ENCODE data around the gene TSPAN8.
"Not testable (repeated sequence)": the region's sequence is repeated elsewhere in the genome, so short reads cannot be mapped to it uniquely, and the experiment has no call there.

The TSPAN8 gene

DNA sequence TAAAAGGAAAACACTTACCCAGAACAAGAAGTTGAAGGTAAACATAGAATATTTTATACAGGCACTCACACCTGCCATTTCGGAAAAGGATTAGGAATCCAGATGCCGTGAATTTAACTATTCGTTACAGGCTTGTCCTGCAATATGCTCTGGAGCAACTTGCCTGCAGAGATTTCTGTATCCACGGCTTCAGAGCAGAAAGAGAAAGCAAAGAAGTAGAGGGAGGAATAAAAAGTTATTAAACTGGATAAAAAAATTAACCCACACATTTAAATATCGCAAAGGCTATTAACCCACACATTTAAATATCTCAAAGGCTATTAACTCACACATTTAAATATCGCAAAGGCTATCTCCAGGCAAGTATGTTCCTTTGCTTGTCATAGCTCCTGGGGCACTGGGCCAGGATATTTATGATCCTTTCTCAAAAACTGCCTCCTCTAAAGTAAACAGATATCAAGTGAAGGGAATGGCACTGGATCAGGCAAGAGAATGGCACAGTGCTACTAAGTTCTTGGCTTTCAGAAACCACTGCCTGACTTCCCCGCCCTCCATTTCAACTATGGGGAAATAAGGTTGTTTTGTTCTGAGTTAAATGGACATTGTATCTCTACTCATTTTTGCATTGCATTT is at the start of gene TSPAN8:
TSPAN8 (minus strand) TSS at position 399 of the 633 bp plus-strand sequence; CDS start at position 78, 321 bp downstream.
- in situ Hi-C loops (cut with MboI; ENCODE audit: low sequenced_read_pairs) = no loop called here

DNA sequence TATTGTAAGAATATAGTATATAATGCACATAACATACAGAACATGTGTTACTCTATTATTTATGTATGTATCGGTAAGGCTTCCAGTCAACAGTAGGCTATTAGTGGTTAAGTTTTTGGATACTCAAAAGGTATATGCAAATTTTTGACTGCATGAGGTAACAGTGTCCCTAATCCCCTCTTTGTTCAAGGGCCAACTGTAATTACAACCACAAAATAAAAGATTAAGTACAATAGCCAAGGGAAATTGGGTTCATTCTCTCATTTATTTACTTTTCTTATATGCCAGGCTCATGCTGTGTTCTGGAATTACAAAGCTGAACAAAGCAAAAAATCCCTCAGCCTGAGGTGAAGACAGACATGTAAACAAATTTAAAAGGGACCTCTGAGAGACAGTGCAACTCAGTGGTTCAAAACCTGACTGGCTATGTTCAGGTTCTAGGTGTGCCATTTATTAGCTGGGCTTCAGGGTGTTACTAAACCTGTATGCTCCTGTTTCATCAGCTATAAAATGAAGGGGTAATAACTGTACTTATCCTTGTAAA is 43.4 kb upstream of the TSPAN8 start:
- in situ Hi-C loops (cut with MboI; ENCODE audit: low sequenced_read_pairs) = no loop called here

DNA sequence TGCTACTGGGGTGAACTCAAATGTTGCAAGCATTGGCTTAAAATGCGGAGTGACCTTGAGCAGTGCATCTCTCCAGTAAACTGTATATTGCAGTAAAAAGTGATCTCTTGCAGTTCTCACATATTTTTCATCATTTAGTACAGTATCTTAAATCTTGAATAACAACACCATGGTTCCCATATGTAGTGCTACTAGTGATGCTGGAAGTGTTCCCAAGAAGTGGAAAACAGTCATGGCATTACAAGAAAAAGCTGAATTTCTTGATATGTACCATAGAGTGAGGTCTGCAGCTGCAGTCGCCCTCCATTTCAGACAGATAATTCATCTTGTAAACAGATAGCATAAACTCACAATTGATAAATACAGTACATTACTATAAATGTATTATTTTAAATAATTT is 42.9 kb upstream of the TSPAN8 start:
- in situ Hi-C loops (cut with MboI; ENCODE audit: low sequenced_read_pairs) = no loop called here

DNA sequence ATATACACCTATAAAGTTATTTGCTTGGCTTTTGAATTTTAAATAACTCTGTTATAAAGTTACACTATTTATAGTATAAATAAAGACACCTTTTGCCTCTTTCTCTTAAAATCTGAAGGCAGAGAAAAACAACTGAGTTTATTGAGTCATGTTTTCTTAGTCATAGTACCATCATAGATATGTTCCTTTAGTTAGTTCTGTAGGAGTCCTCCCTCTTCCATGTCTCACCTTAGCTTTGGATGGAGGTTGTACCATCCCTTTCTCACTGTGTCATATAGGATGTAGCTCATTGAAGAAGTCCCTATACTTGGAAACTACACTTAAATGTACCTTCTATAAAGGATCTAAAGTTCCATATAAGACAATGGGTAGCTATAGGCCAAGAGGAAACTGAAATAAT is 39.7 kb upstream of the TSPAN8 start:
- in situ Hi-C loops (cut with MboI; ENCODE audit: low sequenced_read_pairs) = no loop called here

DNA sequence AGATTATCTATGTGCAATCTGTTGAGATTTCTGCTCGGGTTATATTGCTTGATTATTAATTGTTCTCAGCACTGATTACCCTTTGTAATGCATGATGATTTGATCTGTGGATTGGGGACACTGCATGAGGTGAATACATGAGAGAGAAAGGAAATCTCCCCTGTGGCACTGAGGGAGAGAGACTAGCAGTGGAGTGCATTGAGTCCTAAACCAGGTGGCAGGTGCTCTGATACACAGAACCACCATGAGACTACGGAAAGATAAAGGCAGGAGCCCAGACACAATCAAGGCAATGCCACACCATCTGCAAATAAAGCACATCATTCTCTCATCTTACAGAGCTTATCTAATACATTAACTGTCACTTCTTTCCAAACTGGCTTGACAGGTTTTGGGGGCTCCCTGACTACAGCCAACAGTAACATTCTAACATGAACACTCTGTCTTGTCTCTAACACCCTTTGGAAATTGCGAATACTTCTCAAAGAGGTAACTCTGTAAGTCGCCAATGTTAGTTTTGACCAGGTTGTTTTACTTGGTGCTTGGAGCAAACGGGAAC is 37.6 kb upstream of the TSPAN8 start:
- in situ Hi-C loops (cut with MboI; ENCODE audit: low sequenced_read_pairs) = no loop called here

DNA sequence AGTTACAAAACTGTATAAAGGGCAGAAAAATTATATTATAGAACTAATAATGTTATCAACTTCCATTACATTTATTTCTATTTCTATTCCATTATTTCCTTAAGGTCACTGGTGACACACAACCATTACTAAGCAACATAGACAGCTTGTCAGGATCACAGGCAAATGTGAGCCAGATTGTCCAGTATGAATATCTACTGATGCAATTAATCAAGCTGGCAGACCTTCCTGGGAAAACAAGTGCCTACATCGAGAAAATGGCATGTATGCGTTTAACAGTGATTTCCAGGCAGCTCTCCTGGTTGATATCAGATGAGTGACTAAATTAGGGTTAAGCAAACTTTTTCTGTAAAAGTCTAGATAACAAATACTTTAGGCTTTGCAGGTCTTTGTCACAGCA is 36.9 kb upstream of the TSPAN8 start:
- in situ Hi-C loops (cut with MboI; ENCODE audit: low sequenced_read_pairs) = no loop called here

DNA sequence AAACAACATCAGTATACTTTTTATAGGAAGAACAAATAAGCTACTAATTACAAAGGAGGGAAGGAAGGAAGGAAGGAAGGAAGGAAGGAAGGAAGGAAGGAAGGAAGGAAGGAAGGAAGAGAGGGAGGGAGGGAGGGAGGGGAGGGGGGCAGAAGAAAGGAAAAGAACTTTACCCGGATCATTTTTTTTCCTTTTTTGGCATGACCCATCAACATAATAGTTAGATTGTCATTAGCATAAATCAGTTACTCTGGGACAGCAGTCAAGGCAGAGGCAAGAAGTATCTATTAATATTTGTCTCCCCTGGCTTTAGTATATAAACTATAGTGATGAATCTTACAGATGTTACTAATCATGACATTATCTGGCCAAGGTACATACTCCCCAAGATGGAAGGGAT is 35.2 kb upstream of the TSPAN8 start:
- in situ Hi-C loops (cut with MboI; ENCODE audit: low sequenced_read_pairs) = no loop called here

DNA sequence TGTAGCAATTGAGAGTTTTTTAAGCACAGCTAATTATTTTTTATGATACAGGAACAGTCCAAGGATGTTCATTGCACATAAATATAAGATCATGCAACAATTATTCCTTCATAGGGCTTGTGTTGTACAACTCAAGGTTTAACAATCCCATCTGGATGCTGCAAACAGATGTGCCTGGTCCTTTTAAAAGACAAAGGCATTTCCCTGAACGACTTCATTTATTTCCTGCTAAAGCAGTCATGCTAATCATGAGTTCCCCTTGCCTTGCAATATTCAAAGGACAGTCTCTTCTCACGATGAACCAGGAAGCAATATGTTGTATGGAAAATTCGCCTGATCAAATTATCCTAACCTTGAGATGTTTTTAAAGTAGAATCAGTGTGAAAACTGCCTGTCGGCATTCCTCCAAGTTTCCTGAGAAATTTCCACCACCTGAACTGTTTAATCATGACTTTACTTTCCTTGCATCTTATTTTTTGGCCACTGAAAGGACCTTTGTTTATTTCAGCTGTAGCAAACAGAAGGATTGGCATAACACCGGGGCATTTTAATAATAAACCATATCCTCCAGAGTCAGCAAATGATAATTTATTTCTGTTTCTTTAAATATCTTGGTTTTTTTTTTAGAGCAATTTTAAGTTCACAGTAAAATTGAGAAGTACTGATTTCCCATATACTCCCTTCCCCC is 33.9 kb upstream of the TSPAN8 start:
- in situ Hi-C loops (cut with MboI; ENCODE audit: low sequenced_read_pairs) = no loop called here

DNA sequence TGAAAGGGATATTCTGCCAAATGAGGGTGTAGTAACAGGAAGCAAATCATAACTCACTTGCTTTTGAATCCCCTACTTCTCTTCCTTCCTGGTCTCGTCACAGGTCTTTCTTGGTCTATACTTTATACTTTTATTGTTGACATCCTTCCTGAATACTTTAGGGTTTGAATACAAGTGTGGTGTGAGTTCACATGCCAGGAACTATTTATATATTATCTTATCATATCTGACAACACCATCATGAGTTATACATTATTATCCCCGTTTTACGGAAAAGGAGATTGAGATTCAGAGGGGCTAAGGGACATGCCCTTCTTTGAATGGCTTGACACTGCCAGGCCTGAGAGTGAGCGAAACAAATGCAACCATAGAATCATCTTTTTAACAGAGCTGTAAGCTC is 33.0 kb upstream of the TSPAN8 start:
- in situ Hi-C loops (cut with MboI; ENCODE audit: low sequenced_read_pairs) = no loop called here

DNA sequence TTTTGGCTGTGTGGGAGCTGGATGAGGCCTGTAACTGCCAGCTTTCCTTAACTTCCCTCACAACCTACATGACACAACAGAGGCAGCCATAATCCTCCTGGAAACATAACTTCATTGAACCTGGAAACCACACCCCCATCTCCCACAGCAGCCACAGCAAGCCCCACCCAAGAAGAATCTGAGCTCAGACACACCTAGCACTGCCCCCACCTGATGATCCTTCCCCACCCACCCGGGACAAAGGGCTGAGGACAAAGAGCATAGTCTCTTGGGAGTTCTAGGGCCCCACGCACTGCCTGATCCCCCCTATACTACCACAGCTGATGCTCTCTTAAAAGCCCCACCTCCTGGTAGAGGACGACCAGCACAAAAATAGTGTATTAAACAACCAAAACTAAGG is 29.6 kb upstream of the TSPAN8 start:
- in situ Hi-C loops (cut with MboI; ENCODE audit: low sequenced_read_pairs) = no loop called here

DNA sequence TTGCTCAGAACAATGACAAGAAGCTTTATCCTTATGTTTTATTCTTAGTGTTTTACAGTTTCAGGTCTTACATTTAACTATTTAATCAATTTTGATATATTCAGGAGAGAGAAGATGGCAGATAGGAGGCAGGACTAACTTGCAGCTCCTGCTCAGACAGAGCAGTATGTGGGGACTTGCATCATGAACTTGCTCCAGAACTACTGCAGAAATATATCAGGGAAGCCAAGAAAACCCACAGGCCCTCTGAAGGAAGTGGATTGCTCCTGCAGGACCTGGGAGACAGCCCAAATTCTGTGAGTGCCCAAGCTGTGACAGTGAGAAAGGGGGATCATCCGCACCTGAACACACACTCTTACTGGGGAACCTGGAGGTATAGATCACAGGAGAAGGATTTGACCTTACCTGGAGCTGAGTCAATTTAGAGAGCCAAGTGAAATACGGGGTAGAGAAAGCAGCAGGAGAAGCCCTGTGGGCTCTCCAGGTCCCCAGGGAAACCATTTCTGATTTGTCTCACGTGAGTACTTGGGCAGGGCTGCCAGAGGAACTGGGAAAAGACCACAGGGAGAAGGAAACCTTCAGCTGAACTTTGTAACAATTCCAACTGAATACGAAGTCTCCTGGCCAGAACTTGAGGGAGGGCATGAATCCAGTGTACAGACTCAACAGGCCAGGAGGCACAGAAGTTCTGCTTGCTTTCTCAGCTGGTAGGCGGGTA is 28.9 kb upstream of the TSPAN8 start:
- in situ Hi-C loops (cut with MboI; ENCODE audit: low sequenced_read_pairs) = no loop called here

DNA sequence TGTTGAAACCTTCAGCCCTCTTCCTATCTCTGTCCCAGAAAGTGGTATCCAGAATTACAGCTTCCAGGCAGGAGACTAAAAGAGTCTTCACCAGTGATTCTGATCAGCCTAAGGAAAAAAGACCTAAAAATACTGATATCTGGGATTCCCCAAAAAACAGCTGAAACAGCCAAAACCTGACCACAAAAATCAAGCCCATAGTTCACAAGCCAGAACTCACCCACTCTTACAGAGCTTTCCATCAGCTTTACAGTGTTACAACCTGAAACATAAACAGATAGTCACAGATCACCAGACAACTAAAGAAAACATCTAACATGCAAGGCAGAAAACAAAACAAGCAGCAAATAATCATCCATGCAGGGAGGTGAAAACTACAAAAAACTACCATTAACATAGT is 26.0 kb upstream of the TSPAN8 start:
- in situ Hi-C loops (cut with MboI; ENCODE audit: low sequenced_read_pairs) = no loop called here

DNA sequence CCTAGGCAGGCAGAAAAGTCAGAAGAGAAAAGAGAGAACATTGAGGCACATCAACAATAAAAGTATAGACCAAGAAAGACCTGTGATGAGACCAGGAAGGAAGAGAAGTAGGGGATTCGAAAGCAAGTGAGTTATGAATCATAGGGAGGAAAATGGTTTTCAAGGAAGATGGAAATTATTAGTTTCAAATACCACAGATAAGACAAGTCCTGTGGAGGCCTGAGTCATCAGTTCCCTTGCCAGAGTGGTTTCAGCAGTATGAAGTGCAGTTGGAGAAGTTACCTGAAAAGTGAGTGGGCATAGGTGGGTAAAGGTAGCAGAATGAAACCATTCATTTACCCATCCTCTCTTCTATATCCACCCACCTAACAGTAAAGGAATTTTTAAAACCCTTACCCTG is 25.2 kb upstream of the TSPAN8 start:
- in situ Hi-C loops (cut with MboI; ENCODE audit: low sequenced_read_pairs) = no loop called here

DNA sequence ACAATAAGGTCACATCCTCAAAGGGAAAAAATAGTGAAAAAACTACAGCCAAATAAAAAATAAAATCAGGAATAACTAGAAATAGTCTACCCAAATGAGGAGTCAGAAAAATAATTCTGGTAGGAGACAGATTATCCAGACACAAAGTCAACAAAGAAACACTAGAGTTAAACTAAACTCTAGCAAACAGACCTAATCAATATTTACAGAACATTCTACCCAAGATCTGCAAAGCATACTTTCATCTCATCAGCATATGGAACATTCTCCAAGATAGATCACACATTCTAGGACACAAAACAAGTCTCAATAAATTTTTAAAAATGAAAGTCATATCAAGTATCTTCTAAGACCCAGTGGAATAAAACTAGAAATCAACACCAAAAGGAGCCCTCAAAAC is 20.4 kb upstream of the TSPAN8 start:
- in situ Hi-C loops (cut with MboI; ENCODE audit: low sequenced_read_pairs) = no loop called here

DNA sequence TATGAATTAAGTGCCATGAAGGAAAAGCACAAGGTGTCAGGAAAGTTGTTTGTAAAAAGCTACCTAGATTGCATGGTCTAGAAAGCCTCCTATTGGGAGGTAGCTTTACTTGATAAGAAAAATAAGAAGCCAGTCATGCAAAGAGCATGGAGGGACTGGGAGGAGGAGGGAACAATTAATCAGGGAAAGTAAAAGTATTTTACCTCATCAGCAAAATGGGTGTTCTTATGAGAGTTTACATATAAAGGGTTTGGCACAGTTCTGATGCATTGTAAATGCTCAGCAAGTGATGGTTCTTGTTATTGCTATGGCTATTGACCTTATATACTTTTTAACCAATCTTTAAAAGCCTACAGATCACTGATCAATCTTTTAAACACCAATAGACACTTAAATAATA is 17.0 kb upstream of the TSPAN8 start:
- in situ Hi-C loops (cut with MboI; ENCODE audit: low sequenced_read_pairs) = no loop called here

DNA sequence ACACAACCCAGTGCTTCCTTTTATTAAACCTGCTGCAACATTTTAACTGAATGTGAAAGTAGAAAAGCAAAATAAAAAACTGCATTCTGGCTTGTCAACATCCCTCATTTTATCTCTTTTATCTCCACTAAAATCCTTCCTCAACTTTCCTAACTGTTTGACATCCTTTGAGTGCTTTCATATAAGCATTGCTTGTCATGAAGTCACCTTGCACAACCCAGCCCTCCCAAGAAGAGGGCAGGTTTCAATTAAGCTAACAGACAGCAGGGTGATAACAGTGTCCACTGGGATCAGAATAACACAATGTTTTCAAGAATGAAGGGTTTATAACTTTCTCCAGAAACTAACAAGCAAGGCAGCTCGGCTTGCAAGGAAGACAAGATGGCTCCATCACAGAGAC is 16.3 kb upstream of the TSPAN8 start:
- in situ Hi-C loops (cut with MboI; ENCODE audit: low sequenced_read_pairs) = no loop called here

DNA sequence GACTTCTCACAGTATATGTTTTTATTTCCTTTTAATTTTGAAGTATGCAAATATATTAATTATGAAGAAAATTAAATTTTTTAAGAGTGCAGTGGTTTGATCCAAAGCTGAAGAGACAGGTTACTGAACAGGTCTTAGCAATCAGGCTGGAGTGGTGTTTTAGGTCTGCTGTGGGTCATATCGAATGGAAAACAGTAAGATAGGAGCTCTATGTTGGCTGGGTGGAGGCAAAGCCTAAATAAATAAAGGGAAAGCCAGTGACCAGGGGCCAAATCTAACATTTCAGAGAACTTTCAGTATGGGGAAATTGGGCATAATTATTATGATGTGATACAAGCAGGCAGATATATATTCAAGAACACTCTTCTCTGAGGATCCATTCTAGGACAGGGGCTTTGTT is 12.7 kb upstream of the TSPAN8 start:
- in situ Hi-C loops (cut with MboI; ENCODE audit: low sequenced_read_pairs) = no loop called here

DNA sequence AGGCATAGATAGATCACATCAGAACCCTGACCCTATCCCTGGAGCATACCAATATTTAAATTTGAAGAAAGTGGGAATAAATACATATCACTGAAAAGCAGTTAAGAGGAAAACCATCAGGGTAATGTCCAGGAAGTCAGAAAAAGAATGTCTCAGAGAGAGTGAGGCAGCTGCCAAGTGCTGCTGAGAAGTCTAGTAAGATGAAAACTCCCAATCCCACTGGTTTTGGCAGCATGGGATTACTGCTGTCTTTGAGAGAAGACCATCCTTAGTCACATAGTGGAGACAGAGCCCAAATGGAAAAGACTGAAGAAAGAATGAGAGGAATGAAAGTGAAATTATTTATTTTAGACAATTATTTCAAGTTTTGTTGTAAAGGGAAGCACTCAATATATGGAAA is 11.5 kb upstream of the TSPAN8 start:
- in situ Hi-C loops (cut with MboI; ENCODE audit: low sequenced_read_pairs) = no loop called here

DNA sequence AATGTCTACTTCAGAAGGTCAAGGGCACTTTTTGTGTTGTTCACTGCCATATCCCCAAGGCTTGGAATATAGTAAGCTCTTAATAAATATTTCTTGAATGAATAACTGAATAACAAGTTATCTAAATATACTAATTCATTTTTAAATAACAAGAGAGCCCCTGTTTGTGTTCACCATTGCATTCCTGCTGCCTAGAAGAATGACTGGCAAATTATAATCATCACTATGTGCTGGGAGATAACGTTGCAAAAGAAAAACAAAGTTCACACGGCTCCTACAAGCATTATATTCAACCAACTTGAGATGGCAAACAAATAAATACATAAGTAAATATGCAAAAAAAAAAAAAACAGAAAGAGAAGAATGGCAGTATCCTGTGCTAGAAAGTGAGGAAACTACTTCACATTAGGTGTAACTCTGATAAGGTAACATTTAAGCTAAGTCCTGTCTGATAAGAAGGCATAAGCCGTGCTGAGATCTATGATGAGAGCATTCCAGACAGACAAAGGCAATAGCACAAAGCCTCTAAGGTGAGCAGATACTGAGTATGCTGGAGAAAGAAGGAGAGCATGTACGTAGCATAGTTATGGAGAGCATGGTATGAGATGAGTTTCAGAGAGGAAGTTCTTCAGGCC is 9.2 kb upstream of the TSPAN8 start:
- in situ Hi-C loops (cut with MboI; ENCODE audit: low sequenced_read_pairs) = no loop called here

DNA sequence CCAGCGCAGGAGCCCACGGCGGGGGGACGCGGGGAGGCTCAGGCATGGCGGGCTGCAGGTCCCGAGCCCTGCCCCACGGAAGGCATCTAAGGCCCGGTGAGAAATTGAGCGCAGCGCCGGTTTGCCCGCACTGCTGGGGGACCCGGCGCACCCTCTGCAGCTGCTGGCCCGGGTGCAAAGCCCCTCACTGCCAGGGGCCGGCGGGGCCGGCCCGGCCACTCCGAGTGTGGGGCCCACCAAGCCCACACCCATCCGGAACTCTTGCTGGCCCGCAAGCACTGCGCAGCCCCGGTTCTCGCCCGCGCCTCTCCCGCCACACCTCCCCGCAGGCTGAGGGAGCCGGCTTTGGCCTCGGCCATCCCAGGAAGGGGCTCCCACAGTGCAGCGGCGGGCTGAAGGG is 8.5 kb upstream of the TSPAN8 start:
- in situ Hi-C loops (cut with MboI; ENCODE audit: low sequenced_read_pairs) = no loop called here

DNA sequence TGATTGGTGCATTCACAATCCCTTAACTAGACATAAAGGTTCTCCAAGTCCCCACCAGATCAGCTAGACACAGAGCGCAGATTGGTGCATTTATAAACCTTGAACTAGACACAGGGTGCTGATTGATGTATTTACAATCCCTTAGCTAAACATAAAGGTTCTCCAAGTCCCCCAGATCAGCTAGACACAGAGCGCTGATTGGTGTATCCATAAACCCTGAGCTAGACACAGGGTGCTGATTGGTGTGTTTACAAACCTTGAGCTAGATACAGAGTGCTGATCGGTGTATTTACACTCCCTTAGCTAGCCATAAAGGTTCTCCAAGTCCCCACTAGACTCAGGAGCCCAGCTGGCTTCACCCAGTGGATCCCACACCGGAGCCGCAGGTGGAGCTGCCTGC is 8.0 kb upstream of the TSPAN8 start:
- in situ Hi-C loops (cut with MboI; ENCODE audit: low sequenced_read_pairs) = not testable (repeated sequence)

Measured in hTERT RPE-1 (cell line).